WTC11 (cell line): ENCODE results near the gene MYL5.

Experiments
- ESRRA ChIP-seq: sonication (generic); formaldehyde crosslinking; IDR thresholded peaks from 2 replicates; pipeline ENCODE4 v1.8.1; 2022; ENCODE audit warnings: mild to moderate bottlenecking, missing genetic modification reagents, borderline replicate concordance
- GTF2I ChIP-seq: fragments of 250-450 bp; sonication (Bioruptor Pico); conservative IDR thresholded peaks from 2 replicates; pipeline ENCODE4 v1.4.0; 2021; ENCODE audit warnings: mild to moderate bottlenecking
- NR1H2 ChIP-seq: sonication (generic); formaldehyde crosslinking; IDR thresholded peaks from 2 replicates; pipeline ENCODE4 v1.9.0; 2021; ENCODE audit warnings: mild to moderate bottlenecking, moderate library complexity, missing genetic modification reagents
- SP1 ChIP-seq: sonication (generic); formaldehyde crosslinking; conservative IDR thresholded peaks from 2 replicates; pipeline ENCODE4 v1.8.1; 2022; ENCODE audit warnings: missing genetic modification reagents
- ZBTB21 ChIP-seq: sonication (generic); formaldehyde crosslinking; IDR thresholded peaks from 2 replicates; pipeline ENCODE4 v1.8.1; 2023; ENCODE audit warnings: mild to moderate bottlenecking, missing genetic modification reagents, borderline replicate concordance
- ZNF232 ChIP-seq: sonication (generic); formaldehyde crosslinking; IDR thresholded peaks from 2 replicates; pipeline ENCODE4 v1.8.0; 2022; ENCODE audit warnings: mild to moderate bottlenecking, missing genetic modification reagents
- TF ChIP-seq, protein P1 (sequence below): sonication (generic); formaldehyde crosslinking; IDR thresholded peaks from 2 replicates; pipeline ENCODE4 v1.8.0; 2022; ENCODE audit warnings: mild to moderate bottlenecking, missing genetic modification reagents
- TF ChIP-seq, protein P2 (sequence below): fragments of 200-600 bp; IDR thresholded peaks from 2 replicates; pipeline ENCODE4 v1.8.0; 2022; ENCODE audit warnings: antibody characterized with exemption
- TF ChIP-seq, protein P3 (sequence below): sonication (generic); formaldehyde crosslinking; IDR thresholded peaks from 2 replicates; pipeline ENCODE4 v1.8.0; 2023; ENCODE audit warnings: missing genetic modification reagents, mild to moderate bottlenecking, borderline replicate concordance
- TF ChIP-seq, protein P4 (sequence below): sonication (generic); formaldehyde crosslinking; IDR thresholded peaks from 2 replicates; pipeline ENCODE4 v1.8.1; 2022; ENCODE audit warnings: low read depth, missing genetic modification reagents, borderline replicate concordance
- TF ChIP-seq, protein P5 (sequence below): sonication (generic); formaldehyde crosslinking; IDR thresholded peaks from 2 replicates; pipeline ENCODE4 v1.8.0; 2022; ENCODE audit warnings: mild to moderate bottlenecking, missing genetic modification reagents

DNA sequence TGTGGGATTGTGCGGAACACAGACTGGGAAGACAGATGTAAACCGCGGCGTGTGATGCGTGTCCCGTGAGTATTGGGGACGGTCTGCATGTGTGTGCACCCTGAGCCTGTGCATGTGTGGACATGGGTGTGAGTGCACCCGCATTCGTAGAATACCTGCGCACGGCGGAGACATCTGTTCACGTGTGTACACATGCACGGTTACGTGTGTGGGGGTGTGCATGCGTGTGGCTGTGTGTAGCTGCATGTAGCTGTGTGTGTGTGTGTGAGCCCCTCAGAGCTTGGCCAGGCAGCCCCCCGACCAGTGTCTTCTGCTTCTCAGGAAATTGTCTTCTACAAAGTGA is 19.9 kb upstream of the MYL5 start:
- TF ChIP-seq, protein P1, sequence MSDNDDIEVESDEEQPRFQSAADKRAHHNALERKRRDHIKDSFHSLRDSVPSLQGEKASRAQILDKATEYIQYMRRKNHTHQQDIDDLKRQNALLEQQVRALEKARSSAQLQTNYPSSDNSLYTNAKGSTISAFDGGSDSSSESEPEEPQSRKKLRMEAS (CRISPR knock-in tag): no peak
- TF ChIP-seq, protein P2, sequence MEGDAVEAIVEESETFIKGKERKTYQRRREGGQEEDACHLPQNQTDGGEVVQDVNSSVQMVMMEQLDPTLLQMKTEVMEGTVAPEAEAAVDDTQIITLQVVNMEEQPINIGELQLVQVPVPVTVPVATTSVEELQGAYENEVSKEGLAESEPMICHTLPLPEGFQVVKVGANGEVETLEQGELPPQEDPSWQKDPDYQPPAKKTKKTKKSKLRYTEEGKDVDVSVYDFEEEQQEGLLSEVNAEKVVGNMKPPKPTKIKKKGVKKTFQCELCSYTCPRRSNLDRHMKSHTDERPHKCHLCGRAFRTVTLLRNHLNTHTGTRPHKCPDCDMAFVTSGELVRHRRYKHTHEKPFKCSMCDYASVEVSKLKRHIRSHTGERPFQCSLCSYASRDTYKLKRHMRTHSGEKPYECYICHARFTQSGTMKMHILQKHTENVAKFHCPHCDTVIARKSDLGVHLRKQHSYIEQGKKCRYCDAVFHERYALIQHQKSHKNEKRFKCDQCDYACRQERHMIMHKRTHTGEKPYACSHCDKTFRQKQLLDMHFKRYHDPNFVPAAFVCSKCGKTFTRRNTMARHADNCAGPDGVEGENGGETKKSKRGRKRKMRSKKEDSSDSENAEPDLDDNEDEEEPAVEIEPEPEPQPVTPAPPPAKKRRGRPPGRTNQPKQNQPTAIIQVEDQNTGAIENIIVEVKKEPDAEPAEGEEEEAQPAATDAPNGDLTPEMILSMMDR: no peak
- TF ChIP-seq NR1H2 (CRISPR knock-in tag): no peak
- no peak for TF ChIP-seq ZNF232
- TF ChIP-seq GTF2I (CRISPR knock-in tag): no peak
- TF ChIP-seq, protein P3, sequence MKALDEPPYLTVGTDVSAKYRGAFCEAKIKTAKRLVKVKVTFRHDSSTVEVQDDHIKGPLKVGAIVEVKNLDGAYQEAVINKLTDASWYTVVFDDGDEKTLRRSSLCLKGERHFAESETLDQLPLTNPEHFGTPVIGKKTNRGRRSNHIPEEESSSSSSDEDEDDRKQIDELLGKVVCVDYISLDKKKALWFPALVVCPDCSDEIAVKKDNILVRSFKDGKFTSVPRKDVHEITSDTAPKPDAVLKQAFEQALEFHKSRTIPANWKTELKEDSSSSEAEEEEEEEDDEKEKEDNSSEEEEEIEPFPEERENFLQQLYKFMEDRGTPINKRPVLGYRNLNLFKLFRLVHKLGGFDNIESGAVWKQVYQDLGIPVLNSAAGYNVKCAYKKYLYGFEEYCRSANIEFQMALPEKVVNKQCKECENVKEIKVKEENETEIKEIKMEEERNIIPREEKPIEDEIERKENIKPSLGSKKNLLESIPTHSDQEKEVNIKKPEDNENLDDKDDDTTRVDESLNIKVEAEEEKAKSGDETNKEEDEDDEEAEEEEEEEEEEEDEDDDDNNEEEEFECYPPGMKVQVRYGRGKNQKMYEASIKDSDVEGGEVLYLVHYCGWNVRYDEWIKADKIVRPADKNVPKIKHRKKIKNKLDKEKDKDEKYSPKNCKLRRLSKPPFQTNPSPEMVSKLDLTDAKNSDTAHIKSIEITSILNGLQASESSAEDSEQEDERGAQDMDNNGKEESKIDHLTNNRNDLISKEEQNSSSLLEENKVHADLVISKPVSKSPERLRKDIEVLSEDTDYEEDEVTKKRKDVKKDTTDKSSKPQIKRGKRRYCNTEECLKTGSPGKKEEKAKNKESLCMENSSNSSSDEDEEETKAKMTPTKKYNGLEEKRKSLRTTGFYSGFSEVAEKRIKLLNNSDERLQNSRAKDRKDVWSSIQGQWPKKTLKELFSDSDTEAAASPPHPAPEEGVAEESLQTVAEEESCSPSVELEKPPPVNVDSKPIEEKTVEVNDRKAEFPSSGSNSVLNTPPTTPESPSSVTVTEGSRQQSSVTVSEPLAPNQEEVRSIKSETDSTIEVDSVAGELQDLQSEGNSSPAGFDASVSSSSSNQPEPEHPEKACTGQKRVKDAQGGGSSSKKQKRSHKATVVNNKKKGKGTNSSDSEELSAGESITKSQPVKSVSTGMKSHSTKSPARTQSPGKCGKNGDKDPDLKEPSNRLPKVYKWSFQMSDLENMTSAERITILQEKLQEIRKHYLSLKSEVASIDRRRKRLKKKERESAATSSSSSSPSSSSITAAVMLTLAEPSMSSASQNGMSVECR (CRISPR knock-in tag): no peak
- TF ChIP-seq SP1 (CRISPR knock-in tag): no peak
- TF ChIP-seq, protein P4, sequence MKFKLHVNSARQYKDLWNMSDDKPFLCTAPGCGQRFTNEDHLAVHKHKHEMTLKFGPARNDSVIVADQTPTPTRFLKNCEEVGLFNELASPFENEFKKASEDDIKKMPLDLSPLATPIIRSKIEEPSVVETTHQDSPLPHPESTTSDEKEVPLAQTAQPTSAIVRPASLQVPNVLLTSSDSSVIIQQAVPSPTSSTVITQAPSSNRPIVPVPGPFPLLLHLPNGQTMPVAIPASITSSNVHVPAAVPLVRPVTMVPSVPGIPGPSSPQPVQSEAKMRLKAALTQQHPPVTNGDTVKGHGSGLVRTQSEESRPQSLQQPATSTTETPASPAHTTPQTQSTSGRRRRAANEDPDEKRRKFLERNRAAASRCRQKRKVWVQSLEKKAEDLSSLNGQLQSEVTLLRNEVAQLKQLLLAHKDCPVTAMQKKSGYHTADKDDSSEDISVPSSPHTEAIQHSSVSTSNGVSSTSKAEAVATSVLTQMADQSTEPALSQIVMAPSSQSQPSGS (CRISPR knock-in tag): no peak
- TF ChIP-seq ESRRA: no peak
- TF ChIP-seq, protein P5, sequence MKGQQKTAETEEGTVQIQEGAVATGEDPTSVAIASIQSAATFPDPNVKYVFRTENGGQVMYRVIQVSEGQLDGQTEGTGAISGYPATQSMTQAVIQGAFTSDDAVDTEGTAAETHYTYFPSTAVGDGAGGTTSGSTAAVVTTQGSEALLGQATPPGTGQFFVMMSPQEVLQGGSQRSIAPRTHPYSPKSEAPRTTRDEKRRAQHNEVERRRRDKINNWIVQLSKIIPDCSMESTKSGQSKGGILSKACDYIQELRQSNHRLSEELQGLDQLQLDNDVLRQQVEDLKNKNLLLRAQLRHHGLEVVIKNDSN (CRISPR knock-in tag): no peak
- no peak for TF ChIP-seq ZBTB21
